ENCODE results near the gene EEFSEC. TPM values are rescaled to one million over a fixed set of nuclear protein-coding genes. Genes with fewer than 3 reads are reported as not detected.

Gene EEFSEC
- total RNA-seq, 1 donor from 2014 or later = 6.1 TPM

GRCh38 chr3:128456776-128457715 lies 303.8 kb downstream of the EEFSEC start:
- H3K79me2 ChIP-seq (ENCODE audit: insufficient read depth, low read length) = no peaks in the 10 kb centered on the region
- H3K4me1 ChIP-seq (ENCODE audit: insufficient read depth, low read length) = no peaks in the 10 kb centered on the region
- Mint-ChIP-seq H3K4me3 (ENCODE audit: unreplicated experiment) (no peak overlapping the region), H3K36me3 (ENCODE audit: low read depth, unreplicated experiment) (peaks cover 3% of the 10 kb centered on the region), H3K27me3 (ENCODE audit: low read depth, unreplicated experiment) (peaks cover 76% of the 10 kb centered on the region), H3K27ac (ENCODE audit: unreplicated experiment) (no peak overlapping the region), H3K9me3 (ENCODE audit: unreplicated experiment) (peaks cover 3% of the 10 kb centered on the region), H3K4me1 (ENCODE audit: low read depth, unreplicated experiment) (no peaks in the 10 kb centered on the region)
- H3K36me3 ChIP-seq (ENCODE audit: insufficient read depth, low read length) = no peaks in the 10 kb centered on the region
- no peak overlapping the region for H2AFZ ChIP-seq (ENCODE audit: low read depth, low read length)
- H3K9me3 ChIP-seq (ENCODE audit: insufficient read depth, low read depth, low read length) = no peaks in the 10 kb centered on the region
- DNase-seq (ENCODE audit: low read depth) = no peak
- no peak overlapping the region for H3K9ac ChIP-seq (ENCODE audit: low read length)
- peaks cover 34% of the 10 kb centered on the region for H3K27me3 ChIP-seq (ENCODE audit: insufficient read depth, low read length)
- H3K27ac ChIP-seq (ENCODE audit: low read depth, low read length) = no peak overlapping the region
- no peaks in the 10 kb centered on the region for H4K20me1 ChIP-seq (ENCODE audit: insufficient read depth, low read length)
- H3K4me2 ChIP-seq (ENCODE audit: low read length) = no peak overlapping the region
- no peak for TF ChIP-seq CTCF (IDR thresholded peaks at IDR 0.05; ENCODE audit: insufficient read depth, low read depth, low read length)
- TF ChIP-seq EZH2 (IDR thresholded peaks at IDR 0.05; ENCODE audit: insufficient read depth, low read length) = peak; percentile 34
- H3K4me3 ChIP-seq (ENCODE audit: insufficient read depth, low read depth, low read length) = no peak overlapping the region
- FAIRE-seq = no peak

GRCh38 chr3:128457937-128458336 lies 304.7 kb downstream of the EEFSEC start:
- Mint-ChIP-seq H3K4me1 (ENCODE audit: low read depth, unreplicated experiment) (no peaks in the 10 kb centered on the region), H3K27ac (ENCODE audit: unreplicated experiment) (no peak overlapping the region), H3K9me3 (ENCODE audit: unreplicated experiment) (peaks cover 3% of the 10 kb centered on the region), H3K36me3 (ENCODE audit: low read depth, unreplicated experiment) (peaks cover 3% of the 10 kb centered on the region), H3K4me3 (ENCODE audit: unreplicated experiment) (no peak overlapping the region), H3K27me3 (ENCODE audit: low read depth, unreplicated experiment) (peaks cover 80% of the 10 kb centered on the region)
- Histone ChIP-seq H3K4me1 (ENCODE audit: insufficient read depth, low read length) (no peaks in the 10 kb centered on the region), H3K27ac (ENCODE audit: low read depth, low read length) (no peak overlapping the region), H3K27me3 (ENCODE audit: insufficient read depth, low read length) (peaks cover 34% of the 10 kb centered on the region), H3K79me2 (ENCODE audit: insufficient read depth, low read length) (no peaks in the 10 kb centered on the region), H2AFZ (ENCODE audit: low read depth, low read length) (no peak overlapping the region), H4K20me1 (ENCODE audit: insufficient read depth, low read length) (no peaks in the 10 kb centered on the region), H3K4me3 (ENCODE audit: insufficient read depth, low read depth, low read length) (no peak overlapping the region), H3K9ac (ENCODE audit: low read length) (no peak overlapping the region), H3K4me2 (ENCODE audit: low read length) (no peak overlapping the region), H3K9me3 (ENCODE audit: insufficient read depth, low read depth, low read length) (no peaks in the 10 kb centered on the region), H3K36me3 (ENCODE audit: insufficient read depth, low read length) (no peaks in the 10 kb centered on the region)
- no peak for DNase-seq (ENCODE audit: low read depth)
- no peak for FAIRE-seq
- TF ChIP-seq CTCF (IDR thresholded peaks at IDR 0.05; ENCODE audit: insufficient read depth, low read depth, low read length) (no peak), EZH2 (IDR thresholded peaks at IDR 0.05; ENCODE audit: insufficient read depth, low read length) (no peak)

Other genes with a start within 250 kb of the EEFSEC start
- gene KBTBD12, start 238.2 kb upstream of the EEFSEC start, total RNA-seq = not detected in 2 replicates
- 400 and 432 TPM in 2 replicates for gene SEC61A1, start 101.0 kb upstream of the EEFSEC start, total RNA-seq
- gene RUVBL1, start 29.7 kb upstream of the EEFSEC start, total RNA-seq = 39.7 and 43.0 TPM in 2 replicates